ENCODE measurements around the gene IL36G.
"Not testable (repeated sequence)": the region's sequence is repeated elsewhere in the genome, so short reads cannot be mapped to it uniquely, and the experiment has no call there.

IL36G gene

GRCh38 chr2:112977559-112978056, at the start of gene IL36G:
Gene IL36G (plus strand): TSS chr2:112978006. CDS start chr2:112978639, 633 bp downstream.
- H3K27ac ChIP-seq: no peak within 1 kb of the TSS
- no peak for TF ChIP-seq CTCF (conservative IDR thresholded peaks at IDR 0.05)
- TF ChIP-seq ZFX (IDR thresholded peaks at IDR 0.05): no peak

DNA sequence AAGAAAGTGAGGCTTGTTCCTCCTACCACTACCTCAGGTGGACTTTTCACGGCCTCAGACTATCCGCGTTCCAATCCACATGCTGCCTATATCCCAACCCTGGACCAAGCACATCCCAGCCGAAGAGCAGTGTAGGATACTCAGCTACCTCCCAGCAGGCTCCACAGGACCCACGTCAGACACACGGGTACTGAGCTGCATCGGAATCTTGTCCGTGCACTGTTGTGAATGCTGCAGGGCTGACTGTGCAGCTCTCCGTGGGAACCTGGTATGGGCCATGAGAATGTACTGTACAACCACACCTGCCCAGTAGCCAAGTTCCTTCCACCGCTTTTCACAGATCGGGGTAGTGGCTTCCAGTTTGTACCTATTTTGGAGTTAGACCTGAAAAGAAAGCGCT, 44.5 kb upstream of the IL36G start:
- no peak for TF ChIP-seq ZFX (IDR thresholded peaks at IDR 0.05)
- TF ChIP-seq CTCF (conservative IDR thresholded peaks at IDR 0.05): no peak

DNA sequence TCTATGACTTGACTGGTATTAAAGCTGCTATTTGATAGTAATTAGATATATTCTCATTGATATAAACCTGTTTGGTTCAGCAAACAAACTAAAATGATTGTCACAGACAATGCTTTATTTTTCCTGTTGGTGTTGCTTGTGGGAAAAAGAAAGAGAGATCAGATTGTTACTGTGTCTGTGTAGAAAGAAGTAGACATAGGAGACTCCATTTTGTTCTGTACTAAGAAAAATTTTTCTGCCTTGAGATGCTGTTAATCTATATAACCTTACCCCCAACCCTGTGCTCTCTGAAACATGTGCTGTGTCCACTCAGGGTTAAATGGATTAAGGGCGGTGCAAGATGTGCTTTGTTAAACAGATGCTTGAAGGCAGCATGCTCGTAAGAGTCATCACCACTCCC, 43.7 kb upstream of the IL36G start:
- H3K27ac ChIP-seq: not testable (repeated sequence)

More for the DNA sequence above, 44.5 kb upstream of the IL36G start:
- no peak overlapping the region for H3K27ac ChIP-seq

DNA sequence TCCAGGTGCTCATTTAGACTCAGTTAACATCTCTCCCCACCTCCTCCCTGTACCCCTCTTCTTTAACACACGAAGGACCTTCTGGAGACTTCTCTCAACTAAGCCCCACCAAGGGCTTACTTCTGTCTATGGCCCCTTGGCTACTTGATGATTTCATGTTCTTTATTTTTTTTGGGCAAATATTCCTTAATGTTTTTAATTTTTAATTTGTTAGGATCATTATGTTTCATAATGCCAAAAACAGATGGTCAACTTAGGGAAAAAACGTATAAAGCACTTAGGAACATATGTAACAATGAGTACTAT, 40.9 kb upstream of the IL36G start:
- no peak for TF ChIP-seq ZFX (IDR thresholded peaks at IDR 0.05)
- no peak for TF ChIP-seq CTCF (conservative IDR thresholded peaks at IDR 0.05)
- H3K27ac ChIP-seq: no peak overlapping the region

DNA sequence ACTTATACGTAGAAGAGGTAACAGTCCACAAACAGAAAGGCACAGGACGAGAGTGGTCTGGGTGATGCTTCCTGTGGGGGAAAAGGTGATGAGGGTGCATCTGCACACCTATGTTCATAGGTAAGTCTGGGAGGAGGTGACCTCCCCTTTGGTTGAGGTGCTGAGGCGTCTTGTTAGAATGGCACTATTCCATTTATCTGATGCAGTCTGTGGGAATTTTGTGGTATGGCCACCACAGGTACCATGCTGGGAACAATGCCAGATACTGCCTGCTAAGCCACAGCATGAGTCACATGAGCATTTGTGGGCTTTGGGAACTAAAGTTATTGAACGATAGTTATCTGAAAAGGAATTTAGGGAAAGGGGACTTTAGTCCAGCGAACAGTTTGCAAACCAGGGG, 38.9 kb upstream of the IL36G start:
- H3K27ac ChIP-seq: peak overlapping the region; percentile 20; the same call in 1 of the 2 replicates
- TF ChIP-seq CTCF (conservative IDR thresholded peaks at IDR 0.05) (no peak), ZFX (IDR thresholded peaks at IDR 0.05) (no peak)

- H3K27ac ChIP-seq: peak overlapping the region; percentile 20; the same call in 1 of the 2 replicates
- TF ChIP-seq CTCF (conservative IDR thresholded peaks at IDR 0.05) (no peak), ZFX (IDR thresholded peaks at IDR 0.05) (no peak)
Observed at GRCh38 chr2:112939425-112939824, 38.4 kb upstream of the IL36G start.

DNA sequence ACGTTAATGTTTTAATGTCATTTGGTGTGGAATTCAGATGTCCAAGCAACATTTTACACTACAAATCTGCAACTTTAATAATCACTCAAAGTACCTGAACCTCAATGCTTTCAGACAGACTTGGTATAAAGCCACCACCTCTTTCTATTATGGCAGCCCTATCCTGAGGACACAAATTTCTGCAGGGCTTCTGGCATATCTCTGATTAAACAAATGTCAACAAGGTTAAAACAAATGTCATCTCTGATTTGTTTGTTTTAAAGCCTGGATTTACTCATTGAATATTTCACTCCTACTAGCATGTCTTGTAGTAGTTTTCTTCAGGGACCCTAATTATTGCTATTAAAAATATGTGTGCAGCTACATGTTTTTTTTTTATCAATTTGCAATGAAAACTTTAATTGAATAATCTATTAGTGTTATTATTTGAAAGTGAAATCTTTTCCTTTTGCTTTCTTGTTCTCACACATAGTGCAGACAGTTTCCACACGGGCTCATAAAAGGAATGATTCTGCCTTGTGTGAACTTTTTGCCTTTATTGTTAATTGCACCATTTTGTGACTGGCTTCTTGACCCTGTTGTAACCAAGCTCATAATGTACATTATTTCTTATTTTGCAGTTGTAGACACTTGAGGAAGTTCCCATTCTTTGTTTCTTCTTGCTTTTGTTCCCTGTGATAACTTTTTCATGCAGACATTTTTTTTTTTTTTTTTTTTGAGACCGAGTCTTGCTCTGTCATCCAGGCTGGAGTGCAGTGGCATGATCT, 36.8 kb upstream of the IL36G start:
- no peak for TF ChIP-seq CTCF (conservative IDR thresholded peaks at IDR 0.05)

More for the DNA sequence above, 36.8 kb upstream of the IL36G start:
- no peak overlapping the region for H3K27ac ChIP-seq

Measured in C4-2B (cell line).